GM19372 (cell line): ENCODE measurements around the gene TSPAN9.

Experiments used
- ATAC-seq: cut with Tn5 transposase; IDR thresholded peaks from one replicate; pipeline ENCODE4 v1.9.1; 2021; ENCODE audit warnings: mild to moderate bottlenecking, low read depth, moderate library complexity; ENCODE audit not compliant: unreplicated experiment

The TSPAN9 gene

DNA sequence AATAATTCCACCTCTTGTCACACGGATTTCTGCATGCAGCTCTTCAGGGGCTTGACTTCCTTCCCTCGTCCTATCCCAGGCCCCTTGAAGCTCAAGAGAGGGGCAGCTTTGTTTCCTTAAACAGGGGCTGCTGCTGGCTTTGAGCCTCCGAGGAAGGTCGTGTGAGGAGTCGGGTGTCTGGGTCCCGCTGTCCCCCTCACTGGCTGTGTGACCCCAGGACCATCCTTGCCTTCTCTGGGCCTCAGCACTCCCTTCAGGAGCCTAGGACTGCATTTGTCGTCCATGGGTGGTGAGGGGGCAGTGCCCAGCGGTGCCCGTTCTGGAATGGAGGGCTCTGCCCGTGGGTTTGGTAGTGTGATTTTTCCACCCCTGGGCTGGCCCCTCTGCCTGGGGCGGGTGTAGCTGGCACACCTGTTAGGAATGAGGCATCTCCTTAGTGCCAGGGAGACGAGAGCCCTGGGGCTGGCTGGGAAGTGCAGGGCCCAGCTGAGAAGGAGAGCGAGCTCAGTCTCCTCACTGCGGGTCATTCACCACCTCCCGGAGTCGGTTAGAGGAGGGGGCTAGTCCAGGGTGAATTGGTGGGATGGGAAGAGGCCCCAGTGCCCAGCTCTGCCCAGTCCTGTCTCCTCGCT lies 60.8 kb downstream of the TSPAN9 start:
- no peak for ATAC-seq

DNA sequence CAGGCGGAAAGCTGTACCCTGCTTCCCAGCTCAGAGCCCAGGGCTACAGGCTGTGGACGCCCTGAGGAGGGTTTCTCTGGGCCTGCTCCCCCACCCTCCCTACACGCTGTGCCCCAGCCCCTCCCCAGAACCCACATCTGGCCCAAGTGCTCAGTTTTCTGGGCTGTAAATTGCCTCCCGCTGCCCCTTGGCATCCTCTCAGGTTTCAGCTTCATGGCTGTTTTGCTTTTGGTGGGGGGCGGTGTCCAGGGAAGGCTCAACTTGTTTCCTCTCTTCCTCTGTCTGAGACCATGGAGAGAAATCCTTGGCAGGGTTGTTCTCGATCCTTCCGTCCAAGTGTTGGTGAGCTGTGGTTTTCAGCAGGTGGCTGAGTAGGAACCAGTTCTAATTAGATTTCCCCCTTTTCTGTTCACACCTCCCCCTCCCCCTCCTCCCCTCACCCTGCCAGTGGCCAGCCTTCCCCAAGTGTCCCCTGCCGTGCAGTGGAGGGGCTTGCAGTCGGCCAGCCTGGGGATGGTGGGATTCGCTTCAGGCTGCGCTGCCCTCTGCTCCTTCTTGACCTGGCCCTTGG lies 61.8 kb downstream of the TSPAN9 start:
- no peak for ATAC-seq

DNA sequence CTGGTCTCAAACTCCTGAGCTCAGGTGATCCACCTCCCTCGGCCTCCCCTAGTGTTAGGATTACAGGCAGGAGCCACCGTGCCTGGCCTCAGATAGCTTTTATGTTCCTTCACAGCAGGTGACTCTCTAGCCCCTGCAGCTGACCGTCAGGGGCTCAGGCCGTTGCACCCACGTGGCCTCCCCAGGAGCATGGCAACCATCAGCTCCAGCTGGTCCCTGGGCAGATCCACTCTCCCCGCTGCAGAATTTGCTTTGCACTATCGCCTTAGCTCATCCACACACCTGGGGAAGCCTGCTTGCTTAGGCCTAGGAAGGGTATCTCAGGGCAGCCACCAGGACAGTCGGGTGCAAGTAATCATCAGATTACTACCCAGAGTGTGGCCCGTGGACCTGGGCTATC lies 62.6 kb downstream of the TSPAN9 start:
- no peak for ATAC-seq

DNA sequence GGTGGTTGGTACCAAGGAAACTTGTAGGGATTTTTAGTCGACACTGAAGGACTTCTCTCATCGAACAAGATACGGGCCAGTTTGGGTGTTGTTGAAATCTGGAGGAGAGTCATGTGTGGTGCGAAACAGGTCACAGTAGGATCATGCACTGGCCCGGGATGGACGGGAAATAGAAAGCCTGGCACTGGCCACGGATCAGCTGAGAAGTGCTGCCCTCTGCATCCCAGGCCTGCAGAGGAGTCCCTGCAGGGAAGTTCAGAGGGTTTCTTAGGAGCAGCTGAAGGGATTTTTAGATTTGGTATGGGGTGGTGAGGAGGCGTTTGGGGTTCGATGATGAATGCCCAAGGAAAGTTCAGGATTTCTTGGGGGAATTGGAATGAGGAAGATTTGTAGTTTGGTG lies 63.1 kb downstream of the TSPAN9 start:
- no peak for ATAC-seq

DNA sequence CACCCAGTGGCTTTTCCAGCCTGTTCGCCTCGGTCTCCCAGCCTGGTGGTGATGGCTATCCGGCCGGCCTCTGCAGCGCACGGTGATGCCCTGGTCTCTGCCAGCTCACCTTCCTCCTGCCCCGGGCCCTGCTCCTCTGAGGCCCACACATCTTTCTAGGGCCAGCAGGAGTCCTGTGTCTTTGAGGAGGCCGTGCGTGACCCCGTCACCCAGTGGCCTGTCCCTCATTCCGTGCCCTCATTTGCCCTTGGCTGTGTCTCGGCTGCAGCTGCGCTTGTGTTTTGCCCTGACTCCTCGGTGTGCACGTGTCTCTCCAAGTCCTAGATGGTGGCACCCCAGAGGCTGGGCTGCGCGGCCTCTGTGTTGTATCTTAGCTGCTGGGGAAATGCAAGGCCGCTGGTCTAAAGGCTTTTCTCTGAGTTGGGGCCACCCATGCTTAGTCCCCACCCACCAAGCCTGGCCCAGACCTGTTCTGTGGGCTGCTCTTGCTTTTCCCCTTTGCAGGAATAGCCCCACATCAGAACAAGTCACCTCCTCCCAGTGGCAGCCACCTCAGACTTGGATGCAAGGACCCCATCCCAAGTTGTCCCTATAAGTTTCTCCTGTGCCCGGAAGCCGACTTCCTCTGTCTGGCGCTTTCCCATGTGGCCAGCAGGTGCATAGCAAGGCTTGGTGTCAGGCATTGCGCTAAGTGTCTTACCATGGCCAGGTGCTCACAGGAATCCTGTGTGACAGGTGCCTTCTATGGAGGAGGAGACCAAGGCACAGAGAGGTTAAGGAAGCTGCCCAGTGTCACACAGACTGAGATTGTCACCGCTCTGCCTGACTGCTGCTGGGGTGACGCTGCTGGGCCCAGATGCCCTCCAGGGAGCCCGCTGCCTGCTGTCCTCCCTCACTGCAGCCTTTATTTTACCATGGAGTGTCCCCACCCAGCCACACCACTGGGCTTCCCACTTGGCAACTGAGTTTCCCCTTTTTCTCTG lies 64.5 kb downstream of the TSPAN9 start:
- ATAC-seq, result no peak

DNA sequence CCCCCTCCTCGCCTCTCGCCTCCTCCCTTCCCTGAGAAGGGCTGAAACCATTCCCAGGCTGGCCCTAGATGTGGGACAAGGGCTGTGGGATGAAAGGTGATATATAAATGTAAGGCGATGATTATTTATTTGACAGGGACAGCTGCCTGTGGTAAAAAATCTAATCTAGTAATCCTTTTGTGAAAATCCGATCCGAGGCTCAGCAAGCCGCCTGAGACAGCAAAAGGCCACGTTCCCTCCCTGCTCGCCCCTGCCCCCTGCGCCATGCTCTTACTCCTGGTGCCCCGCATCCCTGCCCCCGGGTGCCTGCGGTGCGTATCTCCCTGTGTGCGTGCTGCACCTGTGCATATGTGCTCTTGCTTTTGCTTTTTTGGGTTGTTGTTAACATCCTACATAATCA lies 65.2 kb downstream of the TSPAN9 start:
- no peak for ATAC-seq

DNA sequence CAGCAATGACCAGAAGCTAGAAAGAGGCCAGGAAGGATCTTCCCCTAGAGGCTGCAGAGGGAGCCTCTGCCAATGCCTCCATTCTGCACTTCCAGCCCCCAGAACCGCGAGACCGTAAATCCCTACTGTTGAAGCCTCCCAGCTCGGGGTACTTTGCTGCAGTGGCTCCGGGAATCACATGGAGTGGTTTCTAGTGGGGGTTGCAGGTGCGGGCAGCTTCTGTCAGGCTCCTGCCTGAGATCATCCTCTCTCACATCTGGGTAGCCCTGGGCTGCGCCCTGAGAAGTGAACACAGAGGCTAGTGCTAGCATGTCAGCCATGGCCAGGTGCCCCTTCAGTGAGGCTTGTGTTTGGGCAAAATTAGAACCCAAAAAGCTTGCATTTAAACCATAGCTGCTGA lies 67.3 kb downstream of the TSPAN9 start:
- no peak for ATAC-seq

DNA sequence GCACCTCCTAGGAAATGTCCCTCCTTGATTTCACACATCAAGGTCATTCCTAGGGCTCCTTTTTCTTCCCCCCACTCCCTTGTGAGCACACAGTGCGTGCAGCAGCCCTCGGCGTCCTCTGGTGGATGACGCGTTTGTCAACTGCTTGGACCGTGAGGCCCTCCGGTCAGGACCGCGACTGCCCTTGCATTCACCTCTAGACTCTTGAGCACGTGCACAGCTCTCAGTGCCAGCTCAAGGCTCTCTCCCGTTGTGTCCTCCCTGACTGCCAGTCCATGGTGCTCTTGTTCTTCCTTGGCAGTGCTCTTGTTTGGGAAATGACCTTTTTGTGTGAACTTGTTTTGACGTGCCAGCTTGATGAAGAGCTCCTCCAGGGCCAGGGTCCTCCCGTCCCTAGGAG lies 67.9 kb downstream of the TSPAN9 start:
- no peak for ATAC-seq

DNA sequence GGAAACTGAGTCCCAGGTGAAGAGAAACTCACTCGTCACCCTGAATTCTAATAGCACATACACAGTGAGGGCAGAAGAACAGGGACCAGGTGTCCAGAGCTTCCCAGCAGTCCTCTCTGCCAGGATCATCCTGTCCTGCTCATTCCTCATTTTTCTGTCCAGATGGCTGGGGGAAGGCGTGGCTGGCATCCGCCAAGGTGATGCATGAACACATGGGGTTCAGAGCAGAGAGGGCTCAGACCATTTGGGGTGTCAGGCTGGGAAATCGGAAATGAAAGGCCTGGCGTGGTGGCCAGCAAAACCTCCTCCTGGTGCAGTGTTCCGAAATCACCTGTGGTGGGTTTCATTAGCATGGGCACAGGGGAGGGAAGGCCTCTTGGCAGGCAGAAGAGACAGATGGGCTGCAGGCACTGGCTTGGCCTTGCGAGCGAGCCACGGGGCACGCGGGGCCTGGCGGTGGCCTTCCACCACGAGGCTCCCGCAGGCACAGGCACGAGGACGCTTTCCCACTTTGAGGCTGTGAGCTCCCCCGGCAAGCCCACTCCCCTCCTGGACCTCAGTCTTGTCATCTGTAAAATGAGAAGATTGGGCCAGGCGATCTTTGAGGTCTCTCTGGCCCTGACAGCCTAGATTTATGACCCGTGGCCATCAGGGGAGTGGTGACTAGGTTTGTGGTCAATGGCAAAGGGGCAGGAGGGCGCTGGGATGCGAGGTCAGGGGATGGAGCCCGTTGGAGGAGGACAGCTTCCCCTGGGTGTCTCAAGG lies 68.5 kb downstream of the TSPAN9 start:
- no peak for ATAC-seq

DNA sequence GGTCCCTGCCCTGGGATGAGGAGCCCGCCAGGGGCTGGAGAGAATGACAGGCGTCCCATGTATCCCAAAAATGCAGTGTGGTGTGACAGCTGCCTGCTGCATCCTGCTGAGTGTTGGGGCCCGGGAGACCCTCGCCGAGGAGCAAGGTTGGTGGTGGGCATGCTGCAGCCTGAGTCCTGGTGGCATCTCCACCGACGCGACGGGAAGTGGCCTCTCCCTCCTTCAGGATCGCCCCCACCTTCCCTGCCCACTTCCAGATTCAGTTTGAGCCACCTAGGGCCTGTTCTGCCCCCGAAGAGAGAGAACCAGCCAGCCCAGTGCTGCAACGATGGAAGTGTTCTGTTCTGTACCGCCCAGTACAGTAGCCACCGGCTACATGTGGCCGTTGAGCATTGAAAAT lies 70.1 kb downstream of the TSPAN9 start:
- ATAC-seq, result no peak

DNA sequence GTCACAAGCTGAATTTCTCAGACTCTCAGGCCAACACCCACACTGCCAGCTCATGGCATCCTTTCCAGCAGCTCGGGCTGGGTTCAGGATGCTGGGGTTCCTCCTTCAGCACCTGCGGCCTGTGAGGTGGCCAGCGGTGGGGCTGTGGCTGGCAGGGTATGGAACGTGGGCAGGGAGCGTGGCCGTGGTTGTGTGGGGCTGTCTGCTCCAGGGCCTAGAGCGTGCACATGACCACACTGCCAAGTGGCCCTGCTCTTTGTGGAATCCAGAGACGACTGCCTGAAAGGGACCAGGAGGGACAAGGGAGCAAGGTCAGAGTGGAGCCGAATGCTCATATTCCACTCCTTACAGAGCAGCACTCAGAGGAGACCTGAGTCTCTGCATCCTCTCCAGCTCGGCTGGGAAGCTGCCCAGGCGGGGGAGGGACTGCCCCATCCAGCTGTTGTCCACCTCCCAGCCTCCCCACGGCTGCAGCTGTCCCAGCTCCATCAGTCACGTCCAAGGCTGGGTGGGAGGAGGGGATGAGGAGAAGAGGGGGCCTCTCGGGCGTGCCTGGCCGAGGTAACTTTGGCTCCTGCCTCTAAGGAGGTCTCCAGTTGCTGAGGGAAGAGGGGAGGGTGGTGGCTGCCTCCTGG lies 71.3 kb downstream of the TSPAN9 start:
- ATAC-seq, result no peak

DNA sequence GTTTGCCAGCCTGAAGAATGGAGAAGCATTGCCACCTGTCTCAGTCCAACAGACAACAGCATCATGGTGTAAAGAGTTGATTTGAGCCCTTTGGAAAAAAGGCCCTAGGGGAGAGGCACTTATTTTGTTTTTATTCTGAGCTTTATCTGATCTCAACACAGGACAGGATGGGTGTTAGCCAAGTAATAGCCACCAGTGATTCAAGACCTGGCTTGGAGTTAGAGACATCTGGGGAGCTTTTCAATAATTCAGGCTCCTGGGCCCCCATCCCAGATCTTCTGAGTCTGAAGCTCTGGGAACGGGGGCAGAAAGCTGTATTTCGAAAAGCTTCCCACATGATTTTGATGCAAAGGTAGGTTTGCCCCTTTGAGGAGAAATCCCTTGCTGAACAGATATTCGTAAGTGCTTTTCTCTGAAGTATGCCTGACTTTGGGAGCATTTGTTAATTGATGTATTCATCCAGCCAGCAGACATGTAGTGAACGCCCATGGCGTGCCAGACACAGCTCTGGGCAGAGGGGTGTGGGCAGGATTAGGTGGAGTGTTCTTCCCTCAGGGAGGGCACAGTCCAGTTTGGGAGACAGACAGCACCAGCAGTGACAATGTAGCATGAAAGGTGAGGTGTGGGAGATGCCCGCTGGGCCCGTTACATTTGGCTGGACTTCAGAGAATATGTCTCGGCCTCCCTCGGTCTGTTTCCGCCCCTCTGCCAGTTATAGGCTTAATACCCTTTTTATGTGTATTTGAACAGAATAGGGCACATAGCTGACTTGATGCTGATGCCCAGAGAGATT lies 72.5 kb downstream of the TSPAN9 start:
- ATAC-seq, result no peak

DNA sequence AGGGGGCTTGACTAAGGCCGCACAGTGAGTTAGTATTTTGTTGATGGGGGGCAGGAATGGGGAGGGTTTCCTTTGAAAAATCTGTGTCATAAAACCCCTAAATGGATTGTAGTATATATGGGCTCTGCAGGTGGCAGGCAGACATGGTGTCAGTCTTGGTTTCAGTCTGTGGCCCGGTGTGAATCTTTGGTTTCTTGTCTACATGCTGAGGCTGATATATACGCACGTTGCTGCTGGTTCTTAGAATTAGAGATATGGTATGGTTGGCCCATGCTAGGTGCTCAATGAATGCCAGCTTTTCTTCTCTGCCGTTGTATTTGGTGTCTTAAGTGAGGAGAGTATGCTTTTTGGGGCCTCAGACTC lies 73.1 kb downstream of the TSPAN9 start:
- ATAC-seq, result no peak

DNA sequence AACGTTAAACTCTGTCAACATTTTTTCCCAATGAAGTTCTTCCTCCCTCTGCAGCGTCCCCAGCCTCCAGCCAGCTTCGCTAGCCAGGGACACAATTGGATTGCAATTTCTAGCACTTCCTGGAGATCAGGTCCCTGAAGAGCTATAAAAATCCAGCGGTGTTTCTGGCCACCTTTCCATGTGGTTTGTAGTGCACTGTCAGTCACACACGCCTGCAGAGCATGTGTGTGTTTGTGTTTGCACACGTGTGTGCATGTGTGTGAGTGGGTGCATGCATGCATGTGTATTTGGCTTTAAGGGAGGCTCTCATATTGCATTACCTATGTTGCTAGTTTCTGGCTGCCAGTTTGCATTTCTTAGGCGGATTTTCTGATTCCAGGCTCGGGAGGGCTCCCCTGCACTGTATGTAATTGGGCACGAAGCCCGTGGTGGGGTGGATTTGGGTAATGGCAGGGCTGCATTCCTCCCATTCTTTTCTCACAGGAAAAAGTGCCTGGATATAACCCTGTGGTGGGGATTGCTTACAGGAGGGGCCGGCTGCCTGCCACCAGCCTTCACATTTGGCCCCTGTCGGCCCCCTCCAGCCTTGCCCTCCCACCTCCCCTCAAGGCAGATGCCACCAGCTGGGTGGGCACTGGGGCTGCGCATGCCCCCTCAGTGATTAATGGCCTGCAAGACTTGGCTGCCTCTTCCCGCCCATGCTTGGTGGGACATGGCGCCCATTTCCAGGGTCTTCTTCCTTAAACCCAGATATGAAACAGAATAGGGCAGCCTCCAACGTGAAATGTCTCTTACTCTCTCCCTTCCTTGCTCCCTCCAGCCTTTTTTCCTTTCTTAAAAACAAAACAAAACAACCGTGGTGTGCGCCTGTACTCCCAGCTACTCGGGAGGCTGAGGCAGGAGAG lies 74.0 kb downstream of the TSPAN9 start:
- no peak for ATAC-seq

DNA sequence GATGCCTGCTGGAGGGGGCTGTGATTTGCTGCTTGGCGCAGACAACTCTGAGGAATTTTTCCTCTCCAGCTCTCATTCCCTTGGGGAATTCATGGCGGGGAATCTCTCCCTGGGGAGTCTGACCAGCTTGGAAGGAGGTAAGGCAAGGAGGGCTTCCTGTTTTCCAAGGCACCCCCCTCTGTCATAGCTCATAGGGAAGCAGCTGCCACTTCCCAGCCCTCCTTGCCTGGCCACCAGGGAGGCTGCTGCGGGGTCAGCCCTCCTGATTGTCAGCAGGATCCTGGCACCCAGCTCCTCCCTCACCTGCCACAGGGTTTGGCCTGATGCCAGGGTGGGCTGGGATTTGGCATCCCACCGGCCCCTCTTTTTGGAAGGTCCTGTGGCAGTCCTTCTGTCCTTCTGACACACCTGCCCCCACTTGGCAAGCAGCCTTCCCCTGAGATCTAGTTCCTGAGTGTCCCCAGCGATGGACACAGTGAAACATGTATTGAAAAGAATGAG lies 74.9 kb downstream of the TSPAN9 start:
- ATAC-seq, result no peak

DNA sequence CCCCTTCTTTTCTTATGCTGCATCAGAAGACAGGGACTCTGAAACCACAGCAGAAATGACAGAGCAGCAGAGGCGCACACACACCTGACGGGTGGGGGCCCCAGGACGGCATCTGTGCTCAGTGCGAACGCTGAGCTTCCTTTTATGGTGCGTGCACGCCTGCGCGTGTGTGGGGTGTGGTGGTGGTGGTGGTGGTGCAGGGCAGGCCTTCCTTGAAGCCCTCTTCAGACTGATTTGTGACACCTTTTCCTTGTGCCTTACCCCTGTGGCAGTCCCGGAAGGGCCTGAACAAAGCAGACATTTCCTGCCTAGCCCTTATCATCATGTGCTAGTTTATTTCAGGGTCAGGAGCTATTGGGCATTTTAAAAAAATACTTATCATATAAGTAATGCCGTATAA lies 75.7 kb downstream of the TSPAN9 start:
- no peak for ATAC-seq

DNA sequence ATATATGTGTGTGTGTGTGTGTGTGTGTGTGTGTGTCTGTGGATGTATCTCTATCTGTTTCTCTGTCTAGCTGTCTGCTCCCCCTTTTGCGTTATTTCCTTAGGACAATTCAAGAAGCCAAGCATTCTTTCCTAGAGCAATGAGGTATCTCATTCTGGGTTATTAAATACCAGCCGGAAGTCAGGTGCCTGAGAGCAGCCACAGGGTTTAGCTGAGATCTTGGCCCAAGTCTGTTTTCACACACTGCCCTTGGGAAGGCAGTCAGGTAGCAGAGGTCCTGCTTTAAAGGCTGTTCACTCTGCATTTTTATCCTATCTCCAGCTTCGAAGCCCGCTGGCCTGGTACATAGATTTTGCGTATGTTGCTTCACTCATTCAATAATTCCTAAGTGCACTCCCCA lies 76.8 kb downstream of the TSPAN9 start:
- ATAC-seq, result no peak

DNA sequence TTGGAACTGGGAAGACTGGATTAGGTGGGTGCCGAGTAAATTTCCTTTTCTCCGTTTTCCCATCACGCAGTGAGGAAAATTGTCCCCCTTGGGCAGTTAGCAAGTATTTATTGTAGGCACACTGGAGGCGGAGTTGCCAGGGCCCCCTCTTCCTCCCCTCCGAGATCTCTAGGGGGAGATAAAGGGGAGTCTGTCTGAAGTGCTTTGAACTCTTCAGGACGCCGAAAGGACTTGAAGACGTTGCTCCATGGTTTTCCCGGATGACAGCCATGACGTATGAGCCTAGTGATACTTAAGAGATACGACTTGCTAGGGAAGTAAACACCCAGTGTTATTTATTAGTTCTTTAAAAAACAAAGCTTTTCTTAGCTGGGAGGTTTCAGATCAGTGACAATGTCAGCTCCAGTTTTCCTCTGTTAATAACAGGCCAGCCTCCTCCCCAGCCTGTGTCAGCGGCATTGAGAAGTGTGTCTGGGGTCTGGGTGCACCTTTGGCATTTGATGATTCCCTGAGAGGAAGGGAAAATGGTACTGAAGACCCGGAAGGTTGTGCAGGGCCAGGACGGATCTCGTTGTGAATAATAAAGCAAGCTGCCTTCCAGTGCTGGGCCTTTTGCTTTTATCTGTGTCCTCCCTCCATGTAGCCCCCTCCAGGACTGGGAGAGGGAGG lies 78.7 kb downstream of the TSPAN9 start:
- ATAC-seq, result no peak
